HepG2 (cell line): Measurements from ENCODE around the gene HEPH. TPM values are rescaled to one million over a fixed set of nuclear protein-coding genes. Genes with fewer than 3 reads are reported as not detected.

Source experiments
- ATAC-seq: fragments of 200-7000 bp; cut with Tn5 transposase; 3 replicates; pipeline ENCODE4 v1.9.1; 2020; ENCODE audit warnings: mild to moderate bottlenecking, moderate library complexity
- BruUV-seq: library from RNA; stranded (reverse); fragments of 400-500 nt; replicated peaks from 2 replicates; lab custom pipeline; 2021; lab: Mats Ljungman, UMichigan
- CTCF ChIA-PET: fragments of 300-600 bp; formaldehyde crosslinking; extraction: SDS; loops from one replicate; lab custom pipeline; 2021; ENCODE audit warnings: low total read pairs, inconsistent platforms, low intra/inter-chr PET ratio; lab: Yijun Ruan, JAX
- POLR2A ChIA-PET: fragments of 350-600 bp; sonication (Branson Sonifier 250); formaldehyde crosslinking; loops from one replicate; lab custom pipeline; 2020; ENCODE audit warnings: antibody characterized with exemption, inconsistent platforms; lab: Yijun Ruan, JAX
- DNase-seq: peaks from one replicate; pipeline ENCODE4 v3.0.0-alpha.2; 2015; ENCODE audit warnings: low spot score
- FAIRE-seq: peaks from 3 replicates; lab custom pipeline; 2011; peaks lifted over from hg19 to GRCh38; lab: Jason Lieb, UNC
- H2AFZ ChIP-seq: one replicate; pipeline ENCODE4 v1.6.1; 2011; ENCODE audit warnings: low read length, inconsistent platforms
- H3K27ac ChIP-seq: fragments of 300-600 bp; 3 replicates; pipeline ENCODE4 v1.8.0; 2011; ENCODE audit warnings: mixed run types, mild to moderate bottlenecking, mixed read lengths, low read length, inconsistent platforms; ENCODE audit not compliant: insufficient read depth; ENCODE audit errors: extremely low read length
- H3K27me3 ChIP-seq, 2 experiments: fragments of 200-600 bp in 1 of 2; 2 replicates in 1 of 2; 3 replicates in 1 of 2; pipeline versions ENCODE4 v1.6.0 to v1.8.0; 2011; ENCODE audit warnings: low read length in 2 of 2, mild to moderate bottlenecking in 2 of 2, moderate library complexity in 2 of 2, inconsistent platforms in 1 of 2; ENCODE audit not compliant: insufficient read depth in 2 of 2, control insufficient read depth in 1 of 2
- H3K36me3 ChIP-seq, 2 experiments: fragments of 200-600 bp in 1 of 2; replicated peaks in 1 of 2; 2 replicates in 1 of 2; 3 replicates in 1 of 2; pipeline versions ENCODE4 v1.5.1 to v1.8.0; 2011; ENCODE audit warnings: low read length in 2 of 2, inconsistent platforms in 1 of 2; ENCODE audit not compliant: insufficient read depth in 2 of 2, control insufficient read depth in 1 of 2
- H3K4me1 ChIP-seq: 2 replicates; pipeline ENCODE4 v1.5.1; 2012; ENCODE audit warnings: low read length, inconsistent platforms; ENCODE audit not compliant: insufficient read depth
- H3K4me2 ChIP-seq: 2 replicates; pipeline ENCODE4 v1.6.0; 2011; ENCODE audit warnings: low read depth, low read length, inconsistent platforms
- H3K4me3 ChIP-seq, 3 experiments: fragments of 200-600 bp in 1 of 3; sonication (generic), shearing (Covaris generic) in 1 of 3; replicated peaks in 1 of 3; 2 replicates each; pipeline ENCODE4 v1.5.1; 2011 to 2016; ENCODE audit warnings: low read length in 3 of 3, inconsistent platforms in 2 of 3, low read depth in 2 of 3, mild to moderate bottlenecking in 2 of 3, control low read depth in 1 of 3, mixed read lengths in 1 of 3; ENCODE audit not compliant: insufficient read depth in 1 of 3
- H3K79me2 ChIP-seq: one replicate; pipeline ENCODE4 v1.6.1; 2011; ENCODE audit warnings: low read length, inconsistent platforms; ENCODE audit not compliant: insufficient read depth
- H3K9ac ChIP-seq: 2 replicates; pipeline ENCODE4 v1.6.0; 2011; ENCODE audit warnings: mild to moderate bottlenecking, low read depth, low read length, inconsistent platforms; ENCODE audit not compliant: insufficient read depth
- H3K9me3 ChIP-seq: 2 replicates; pipeline ENCODE4 v1.5.1; 2012; ENCODE audit warnings: mild to moderate bottlenecking, low read length
- H4K20me1 ChIP-seq: 2 replicates; pipeline ENCODE4 v1.6.0; 2011; ENCODE audit warnings: inconsistent platforms, mild to moderate bottlenecking, low read length, moderate library complexity; ENCODE audit not compliant: insufficient read depth
- EHMT2 ChIP-seq: fragments of 200-600 bp; sonication (generic); IDR thresholded peaks from 2 replicates; pipeline ENCODE4 v1.7.0; 2017; ENCODE audit warnings: antibody characterized with exemption, low read depth, low read length, borderline replicate concordance
- HOXA3 ChIP-seq: sonication (generic); formaldehyde crosslinking; IDR thresholded peaks from 2 replicates; pipeline ENCODE4 v1.5.0; 2020; ENCODE audit warnings: missing genetic modification reagents
- KLF15 ChIP-seq: sonication (generic); formaldehyde crosslinking; IDR thresholded peaks from 2 replicates; pipeline ENCODE4 v1.8.1; 2023; ENCODE audit warnings: borderline replicate concordance, mild to moderate bottlenecking, inconsistent platforms, missing genetic modification reagents, mixed read lengths
- MEIS1 ChIP-seq: sonication (generic); formaldehyde crosslinking; IDR thresholded peaks from 2 replicates; pipeline ENCODE4 v1.9.0; 2021; ENCODE audit warnings: mild to moderate bottlenecking, missing genetic modification reagents, moderate library complexity, borderline replicate concordance
- SIN3B ChIP-seq: fragments of 150-350 bp; IDR thresholded peaks from 2 replicates; pipeline ENCODE4 v1.6.1; 2014; ENCODE audit warnings: low read length
- ZFP62 ChIP-seq: sonication (generic); formaldehyde crosslinking; IDR thresholded peaks from 2 replicates; pipeline ENCODE4 v1.4.0; 2020; ENCODE audit warnings: missing genetic modification reagents
- ZNF550 ChIP-seq: sonication (generic); formaldehyde crosslinking; IDR thresholded peaks from 2 replicates; pipeline ENCODE4 v1.4.0; 2020; ENCODE audit warnings: mild to moderate bottlenecking, missing genetic modification reagents, borderline replicate concordance
- WGBS: methylation state at CpG from one replicate; pipeline ENCODE4 v1.1.6; 2017; ENCODE audit warnings: low lambda C conversion rate; 5-methylcytosine and 5-hydroxymethylcytosine counted together
- in situ Hi-C: cut with HindIII; loops from 2 replicates; pipeline ENCODE4 v1.10.0; 2017; ENCODE audit warnings: low pct_unique_long_range_greater_than_20kb; ENCODE audit not compliant: extremely low pct_ligation_motif_present
- intact Hi-C: fragments of 100-400 bp; cut with micrococcal nuclease; formaldehyde crosslinking; loops from one replicate; pipeline ENCODE4 v1.10.0; 2022; ENCODE audit not compliant: unreplicated experiment
- polyA plus RNA-seq, 8 experiments: library from polyadenylated mRNA; depleted of rRNA in 3 of 8; stranded (reverse) in 7 of 8; unstranded in 1 of 8; fragments of >200 nt; fragmentation: Illumina TruSeq in 4 of 8; extraction: Trizol in 4 of 8; gene quantifications; 2 replicates each; pipeline versions ENCODE4 v1.2.1 to v1.2.3, GENCODE V29; 2011 to 2016; ENCODE audit warnings: low read depth in 4 of 8, missing spikeins in 1 of 8, mixed read lengths in 1 of 8; ENCODE audit not compliant: insufficient read depth in 1 of 8
- total RNA-seq, 5 experiments: library from RNA; depleted of rRNA; stranded (reverse); fragments of >200 nt; fragmentation: Illumina TruSeq; extraction: Trizol; gene quantifications; 2 replicates each; pipeline ENCODE4 v1.2.3, GENCODE V29; 2016; ENCODE audit warnings: low read depth in 1 of 5
- TF ChIP-seq, protein P1 (sequence below): sonication (generic); formaldehyde crosslinking; IDR thresholded peaks from 2 replicates; pipeline ENCODE4 v1.5.0; 2020; ENCODE audit warnings: missing genetic modification reagents
- TF ChIP-seq, protein P2 (sequence below): sonication (generic); formaldehyde crosslinking; IDR thresholded peaks from 2 replicates; pipeline ENCODE4 v1.4.0; 2020; ENCODE audit warnings: missing genetic modification reagents
- TF ChIP-seq, protein P3 (sequence below): sonication (generic); formaldehyde crosslinking; IDR thresholded peaks from 2 replicates; pipeline ENCODE4 v1.4.0; 2020; ENCODE audit warnings: missing genetic modification reagents

The HEPH gene
- total and polyA plus RNA-seq, 2 of the 13 experiments (the other 11 are each of a cell fraction or from before 2014, with no cell fraction given), result not detected

DNA sequence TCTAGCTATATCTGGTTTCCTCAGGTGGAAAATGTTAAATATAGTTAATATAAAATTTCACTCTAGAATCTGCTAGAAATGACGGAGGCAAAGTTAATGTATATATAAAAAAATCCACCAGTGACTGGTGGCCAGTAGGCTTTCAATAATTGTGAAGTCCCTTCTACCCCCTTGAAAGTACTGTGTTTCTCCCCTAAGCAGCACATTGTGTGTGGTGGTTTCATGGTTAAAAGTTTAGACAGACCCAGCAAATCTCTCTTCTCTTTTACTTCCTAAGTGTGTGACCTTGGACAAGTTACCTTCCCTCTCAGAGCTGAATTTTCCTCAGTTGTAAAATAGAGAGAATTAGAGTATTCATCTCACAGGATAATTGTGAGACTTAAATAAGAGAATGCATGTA, 600 bp upstream of the HEPH start:
- H2AFZ ChIP-seq, result no peak overlapping the region
- FAIRE-seq (no peak), DNase-seq (no peak)
- H3K4me2 ChIP-seq, result no peak overlapping the region
- 8% methylated on average over 1 of the region's 1 CpG for WGBS
- no peaks in the 10 kb centered on the region for H4K20me1 ChIP-seq
- CTCF ChIA-PET, result no interaction called here
- H3K9me3 ChIP-seq, result no peaks in the 10 kb centered on the region
- H3K9ac ChIP-seq, result no peak overlapping the region
- no TSS peak for BruUV-seq
- in situ Hi-C loops (no loop called here), intact Hi-C loops (no loop called here)
- no peaks in the 10 kb centered on the region for H3K4me1 ChIP-seq
- H3K36me3 ChIP-seq, result no peaks in the 10 kb centered on the region
- no peak overlapping the region for H3K27ac ChIP-seq
- no peaks in the 10 kb centered on the region for H3K79me2 ChIP-seq
- H3K27me3 ChIP-seq, result no peaks in the 10 kb centered on the region
- POLR2A ChIA-PET, result no interaction called here
- no peak overlapping the region for H3K4me3 ChIP-seq
- TF ChIP-seq EHMT2 (no peak), SIN3B (no peak), KLF15 (CRISPR knock-in tag) (no peak), ZNF550 (CRISPR knock-in tag) (no peak), HOXA3 (no peak), MEIS1 (no peak), ZFP62 (no peak)
- TF ChIP-seq, protein P1, sequence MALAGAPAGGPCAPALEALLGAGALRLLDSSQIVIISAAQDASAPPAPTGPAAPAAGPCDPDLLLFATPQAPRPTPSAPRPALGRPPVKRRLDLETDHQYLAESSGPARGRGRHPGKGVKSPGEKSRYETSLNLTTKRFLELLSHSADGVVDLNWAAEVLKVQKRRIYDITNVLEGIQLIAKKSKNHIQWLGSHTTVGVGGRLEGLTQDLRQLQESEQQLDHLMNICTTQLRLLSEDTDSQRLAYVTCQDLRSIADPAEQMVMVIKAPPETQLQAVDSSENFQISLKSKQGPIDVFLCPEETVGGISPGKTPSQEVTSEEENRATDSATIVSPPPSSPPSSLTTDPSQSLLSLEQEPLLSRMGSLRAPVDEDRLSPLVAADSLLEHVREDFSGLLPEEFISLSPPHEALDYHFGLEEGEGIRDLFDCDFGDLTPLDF (CRISPR knock-in tag), result no peak
- TF ChIP-seq, protein P2, sequence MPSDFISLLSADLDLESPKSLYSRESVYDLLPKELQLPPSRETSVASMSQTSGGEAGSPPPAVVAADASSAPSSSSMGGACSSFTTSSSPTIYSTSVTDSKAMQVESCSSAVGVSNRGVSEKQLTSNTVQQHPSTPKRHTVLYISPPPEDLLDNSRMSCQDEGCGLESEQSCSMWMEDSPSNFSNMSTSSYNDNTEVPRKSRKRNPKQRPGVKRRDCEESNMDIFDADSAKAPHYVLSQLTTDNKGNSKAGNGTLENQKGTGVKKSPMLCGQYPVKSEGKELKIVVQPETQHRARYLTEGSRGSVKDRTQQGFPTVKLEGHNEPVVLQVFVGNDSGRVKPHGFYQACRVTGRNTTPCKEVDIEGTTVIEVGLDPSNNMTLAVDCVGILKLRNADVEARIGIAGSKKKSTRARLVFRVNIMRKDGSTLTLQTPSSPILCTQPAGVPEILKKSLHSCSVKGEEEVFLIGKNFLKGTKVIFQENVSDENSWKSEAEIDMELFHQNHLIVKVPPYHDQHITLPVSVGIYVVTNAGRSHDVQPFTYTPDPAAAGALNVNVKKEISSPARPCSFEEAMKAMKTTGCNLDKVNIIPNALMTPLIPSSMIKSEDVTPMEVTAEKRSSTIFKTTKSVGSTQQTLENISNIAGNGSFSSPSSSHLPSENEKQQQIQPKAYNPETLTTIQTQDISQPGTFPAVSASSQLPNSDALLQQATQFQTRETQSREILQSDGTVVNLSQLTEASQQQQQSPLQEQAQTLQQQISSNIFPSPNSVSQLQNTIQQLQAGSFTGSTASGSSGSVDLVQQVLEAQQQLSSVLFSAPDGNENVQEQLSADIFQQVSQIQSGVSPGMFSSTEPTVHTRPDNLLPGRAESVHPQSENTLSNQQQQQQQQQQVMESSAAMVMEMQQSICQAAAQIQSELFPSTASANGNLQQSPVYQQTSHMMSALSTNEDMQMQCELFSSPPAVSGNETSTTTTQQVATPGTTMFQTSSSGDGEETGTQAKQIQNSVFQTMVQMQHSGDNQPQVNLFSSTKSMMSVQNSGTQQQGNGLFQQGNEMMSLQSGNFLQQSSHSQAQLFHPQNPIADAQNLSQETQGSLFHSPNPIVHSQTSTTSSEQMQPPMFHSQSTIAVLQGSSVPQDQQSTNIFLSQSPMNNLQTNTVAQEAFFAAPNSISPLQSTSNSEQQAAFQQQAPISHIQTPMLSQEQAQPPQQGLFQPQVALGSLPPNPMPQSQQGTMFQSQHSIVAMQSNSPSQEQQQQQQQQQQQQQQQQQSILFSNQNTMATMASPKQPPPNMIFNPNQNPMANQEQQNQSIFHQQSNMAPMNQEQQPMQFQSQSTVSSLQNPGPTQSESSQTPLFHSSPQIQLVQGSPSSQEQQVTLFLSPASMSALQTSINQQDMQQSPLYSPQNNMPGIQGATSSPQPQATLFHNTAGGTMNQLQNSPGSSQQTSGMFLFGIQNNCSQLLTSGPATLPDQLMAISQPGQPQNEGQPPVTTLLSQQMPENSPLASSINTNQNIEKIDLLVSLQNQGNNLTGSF (CRISPR knock-in tag), result no peak
- TF ChIP-seq, protein P3, sequence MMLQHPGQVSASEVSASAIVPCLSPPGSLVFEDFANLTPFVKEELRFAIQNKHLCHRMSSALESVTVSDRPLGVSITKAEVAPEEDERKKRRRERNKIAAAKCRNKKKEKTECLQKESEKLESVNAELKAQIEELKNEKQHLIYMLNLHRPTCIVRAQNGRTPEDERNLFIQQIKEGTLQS (CRISPR knock-in tag), result no peak
- TF ChIP-seq, all 625 proteins: peak for 0
- ATAC-seq, result no peak
